ENCODE results near the gene TCF12. TPM values are rescaled to one million over a fixed set of nuclear protein-coding genes. Genes with fewer than 3 reads are reported as not detected.

The TCF12 gene
- total and polyA plus RNA-seq, 2 donors (not counting 3 experiments of a cell fraction or from before 2014, with no cell fraction given): 72.1 to 133 TPM

DNA sequence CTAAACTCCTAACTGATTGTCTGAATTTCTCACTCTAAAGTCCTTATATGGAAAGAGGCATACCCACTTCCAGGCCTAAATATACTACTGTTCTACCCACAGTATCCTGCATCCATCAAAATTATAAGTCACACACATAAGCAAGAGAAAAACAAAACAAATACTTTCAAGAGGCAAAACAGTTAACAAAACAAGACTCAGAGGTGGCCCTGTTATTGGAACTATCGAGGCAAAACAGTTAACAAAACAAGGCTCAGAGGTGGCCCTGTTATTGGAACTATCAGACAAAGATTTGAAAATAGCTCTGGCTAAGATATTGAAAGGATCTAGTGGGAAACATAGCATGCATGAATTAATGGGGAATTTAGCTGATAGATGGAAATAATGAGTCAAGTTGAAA is 233.7 kb downstream of the TCF12 start:
- ChIA-PET CTCF (interaction anchor here (2.0 to 2.7 kb wide), 2 partner anchors 61 to 155 kb away, joined by 8 to 13 read pairs; no protein-coding TSS in a partner anchor), POLR2A (no interaction called here)
- BruUV-seq (replicated peaks): no TSS peak
- TF ChIP-seq JUN (IDR thresholded peaks at IDR 0.05; ENCODE audit: borderline replicate concordance, insufficient read depth, insufficient read length, low read depth) (no peak), CTCF (IDR thresholded peaks at IDR 0.05; ENCODE audit: extremely low read depth in 1 of 2, insufficient read depth in 1 of 2, low read depth in 1 of 2, low read length in 2 of 2) (no peak), GATA2 (IDR thresholded peaks at IDR 0.05; ENCODE audit: insufficient read depth, insufficient read length, low read depth, low read length) (no peak), FOS (IDR thresholded peaks at IDR 0.05; ENCODE audit: borderline replicate concordance, insufficient read depth, low read length) (no peak), MYC (IDR thresholded peaks at IDR 0.05; ENCODE audit: low read depth, low read length) (no peak)
- TF ChIP-seq, protein P1, sequence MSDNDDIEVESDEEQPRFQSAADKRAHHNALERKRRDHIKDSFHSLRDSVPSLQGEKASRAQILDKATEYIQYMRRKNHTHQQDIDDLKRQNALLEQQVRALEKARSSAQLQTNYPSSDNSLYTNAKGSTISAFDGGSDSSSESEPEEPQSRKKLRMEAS (IDR thresholded peaks at IDR 0.05; ENCODE audit: insufficient read depth, insufficient read length): no peak
- DNase-seq (ENCODE audit: low read depth, low spot score) (no peak), FAIRE-seq (no peak)
- dilution Hi-C loops (cut with MboI; ENCODE audit: extremely low pct_ligation_motif_present, low sequenced_read_pairs): no loop called here
- Histone ChIP-seq H3K27me3 (ENCODE audit: control insufficient read depth in 2 of 2, insufficient read depth in 2 of 2, low read length in 2 of 2) (no peaks in the 10 kb centered on the region), H3K9ac (replicated peaks; ENCODE audit: extremely low read depth, insufficient read depth, low read length) (no peak overlapping the region), H3K79me2 (ENCODE audit: control insufficient read depth, insufficient read depth, low read length) (peaks cover 14% of the 10 kb centered on the region), H3K4me1 (ENCODE audit: control insufficient read depth, extremely low read depth, insufficient read depth, low read length) (peaks cover 33% of the 10 kb centered on the region), H2AFZ (ENCODE audit: low read depth, low read length) (no peak overlapping the region), H3K27ac (ENCODE audit: insufficient read depth, low read depth, low read length) (no peak overlapping the region), H3K36me3 (ENCODE audit: control insufficient read depth in 2 of 2, extremely low read depth in 1 of 2, insufficient read depth in 2 of 2, low read length in 2 of 2) (no peaks in the 10 kb centered on the region), H3K4me2 (ENCODE audit: insufficient read depth, low read length) (no peak overlapping the region), H4K20me1 (replicated peaks; ENCODE audit: control insufficient read depth, extremely low read depth, insufficient read depth, low read length) (no peaks in the 10 kb centered on the region), H3K4me3 (replicated peaks in 1 of 3; ENCODE audit: insufficient read depth in 1 of 3, low read depth in 1 of 3, low read length in 3 of 3) (no peak overlapping the region), H3K9me1 (replicated peaks; ENCODE audit: control insufficient read depth, extremely low read depth, insufficient read depth, low read length) (no peaks in the 10 kb centered on the region), H3K9me3 (replicated peaks; ENCODE audit: control insufficient read depth, insufficient read depth, low read length) (no peaks in the 10 kb centered on the region)
- intact Hi-C loops (cut with micrococcal nuclease): no loop called here
